Kidney (tissue), 14 donors: ENCODE results near the gene C22orf23. TPM values are rescaled to one million over a fixed set of nuclear protein-coding genes. Genes with fewer than 3 reads are reported as not detected.

ENCODE experiments used
- DNase-seq, 5 donors: peaks; one replicate each; pipeline ENCODE4 v3.0.0-alpha.2; 2013 to 2020
- FAIRE-seq: peaks from 2 replicates; lab custom pipeline; 2012; peaks lifted over from hg19 to GRCh38; lab: Jason Lieb, UNC
- H3K27ac ChIP-seq, 2 donors: one replicate each; pipeline ENCODE4 v1.7.0; 2013; ENCODE audit warnings: low read depth in 2 of 2, low read length in 2 of 2, inconsistent platforms in 1 of 2
- H3K27me3 ChIP-seq: one replicate; pipeline ENCODE4 v1.7.1; 2013; ENCODE audit warnings: low read length, inconsistent platforms; ENCODE audit not compliant: control insufficient read depth, insufficient read depth
- H3K36me3 ChIP-seq, 3 donors: one replicate each; pipeline versions ENCODE4 v1.7.0 to v1.7.1; 2013; ENCODE audit warnings: low read length in 3 of 3, control low read depth in 1 of 3, inconsistent platforms in 1 of 3; ENCODE audit not compliant: insufficient read depth in 3 of 3, control insufficient read depth in 2 of 3
- H3K4me1 ChIP-seq, 3 donors: one replicate each; pipeline versions ENCODE4 v1.7.0 to v1.7.1; 2013; ENCODE audit warnings: low read length in 3 of 3, inconsistent platforms in 1 of 3, low read depth in 1 of 3; ENCODE audit not compliant: control insufficient read depth in 2 of 3, insufficient read depth in 2 of 3
- H3K4me3 ChIP-seq, 3 donors: one replicate each; pipeline versions ENCODE4 v1.7.0 to v1.8.1; 2013; ENCODE audit warnings: low read length in 3 of 3, control low read depth in 1 of 3, inconsistent platforms in 1 of 3
- H3K9ac ChIP-seq, 3 donors: one replicate each; pipeline versions ENCODE4 v1.7.0 to v1.7.1; 2013; ENCODE audit warnings: low read length in 3 of 3, control low read depth in 1 of 3, inconsistent platforms in 1 of 3
- H3K9me3 ChIP-seq, 3 donors: one replicate each; pipeline versions ENCODE4 v1.7.0 to v1.7.1; 2013; ENCODE audit warnings: low read length in 3 of 3, control low read depth in 1 of 3, inconsistent platforms in 1 of 3; ENCODE audit not compliant: control insufficient read depth in 2 of 3, insufficient read depth in 1 of 3
- intact Hi-C: fragments of 100-400 bp; cut with DNase I; formaldehyde crosslinking; loops from one replicate; pipeline ENCODE4 v1.11.1; 2022
- polyA plus RNA-seq: library from polyadenylated mRNA; stranded (reverse); fragments of 350-450 nt; fragmentation: Illumina TruSeq; extraction: RNeasy Lipid Tissue Mini Kit (QIAGEN cat#74804); gene quantifications from one replicate; pipeline ENCODE4 v1.2.3, GENCODE V29; 2014; ENCODE audit warnings: low read depth, low replicate concordance; ENCODE audit not compliant: insufficient read depth
- total RNA-seq: library from RNA; stranded (reverse); fragmentation: NEBNext Ultra II Directional; extraction: Animal tissue kit (Norgen Biotek cat#: 25700); gene quantifications from one replicate; pipeline ENCODE4 v1.2.1, GENCODE V29; 2021
- TF ChIP-seq, protein P1 (sequence below): IDR thresholded peaks from 3 replicates; pipeline ENCODE4 v1.5.1; 2012; ENCODE audit warnings: mild to moderate bottlenecking, moderate library complexity, borderline replicate concordance; ENCODE audit not compliant: insufficient read depth; ENCODE audit errors: extremely low read depth
- donor health status: control.
- donor health status: control.
- donor health status: control.
- donor health status: control.
- donor health status: control.
- donor health status: DM: yes; HTN: yes; CAD: no.
- donor health status: Normal renal cell carcinoma (clear cell type).

Gene C22orf23
- total and polyA plus RNA-seq, 2 donors from 2014 or later, result 0.57 to 1.0 TPM

- Histone ChIP-seq H3K9ac (no peak overlapping the region), H3K27me3 (no peaks in the 10 kb centered on the region), H3K9me3 (no peaks in the 10 kb centered on the region), H3K36me3 (peaks cover 0 to 19% (median 10%) of the 10 kb centered on the region in 3 donors), H3K4me3 (no peak overlapping the region), H3K4me1 (peaks cover 0 to 3% (median 0%) of the 10 kb centered on the region in 3 donors), H3K27ac (no peak overlapping the region)
- intact Hi-C loops, result no loop called here
- FAIRE-seq, result no peak
- DNase-seq, result no peak
- TF ChIP-seq, protein P1, sequence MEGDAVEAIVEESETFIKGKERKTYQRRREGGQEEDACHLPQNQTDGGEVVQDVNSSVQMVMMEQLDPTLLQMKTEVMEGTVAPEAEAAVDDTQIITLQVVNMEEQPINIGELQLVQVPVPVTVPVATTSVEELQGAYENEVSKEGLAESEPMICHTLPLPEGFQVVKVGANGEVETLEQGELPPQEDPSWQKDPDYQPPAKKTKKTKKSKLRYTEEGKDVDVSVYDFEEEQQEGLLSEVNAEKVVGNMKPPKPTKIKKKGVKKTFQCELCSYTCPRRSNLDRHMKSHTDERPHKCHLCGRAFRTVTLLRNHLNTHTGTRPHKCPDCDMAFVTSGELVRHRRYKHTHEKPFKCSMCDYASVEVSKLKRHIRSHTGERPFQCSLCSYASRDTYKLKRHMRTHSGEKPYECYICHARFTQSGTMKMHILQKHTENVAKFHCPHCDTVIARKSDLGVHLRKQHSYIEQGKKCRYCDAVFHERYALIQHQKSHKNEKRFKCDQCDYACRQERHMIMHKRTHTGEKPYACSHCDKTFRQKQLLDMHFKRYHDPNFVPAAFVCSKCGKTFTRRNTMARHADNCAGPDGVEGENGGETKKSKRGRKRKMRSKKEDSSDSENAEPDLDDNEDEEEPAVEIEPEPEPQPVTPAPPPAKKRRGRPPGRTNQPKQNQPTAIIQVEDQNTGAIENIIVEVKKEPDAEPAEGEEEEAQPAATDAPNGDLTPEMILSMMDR, result no peak
Observed at GRCh38 chr22:37916311-37916710, 37.1 kb downstream of the C22orf23 start.

DNA sequence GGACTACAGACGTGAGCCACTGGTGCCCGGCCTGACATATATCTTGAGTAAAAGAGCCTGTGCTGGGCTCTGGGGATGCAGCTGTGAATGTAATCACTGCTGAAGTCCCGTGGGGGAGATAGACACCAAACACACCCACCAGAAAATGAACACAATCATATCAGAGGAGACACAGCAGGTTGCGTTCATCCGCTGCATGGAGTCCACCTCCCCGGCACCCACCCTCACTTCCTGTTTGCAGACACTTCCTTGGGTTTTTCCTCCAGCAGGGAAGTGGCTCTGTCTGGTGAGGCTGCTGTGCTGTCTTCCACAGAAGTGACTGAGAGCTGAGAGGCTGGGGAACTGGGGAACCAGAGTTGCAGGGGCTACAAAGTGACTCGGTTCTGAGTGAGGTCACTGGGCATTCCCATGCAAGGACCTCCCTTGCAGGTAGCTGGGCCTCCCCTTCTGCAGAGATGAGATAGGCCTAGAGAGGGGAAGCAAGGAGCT lies 40.1 kb downstream of the C22orf23 start:
- H3K4me1 ChIP-seq, result peaks cover 0 to 10% (median 0%) of the 10 kb centered on the region in 3 donors
- no peak overlapping the region for H3K9ac ChIP-seq
- peaks cover 0 to 13% (median 10%) of the 10 kb centered on the region in 3 donors for H3K36me3 ChIP-seq
- TF ChIP-seq, protein P1, result no peak
- H3K27ac ChIP-seq, result no peak overlapping the region
- no peaks in the 10 kb centered on the region for H3K27me3 ChIP-seq
- FAIRE-seq (no peak), DNase-seq (no peak)
- no peaks in the 10 kb centered on the region for H3K9me3 ChIP-seq
- H3K4me3 ChIP-seq, result no peak overlapping the region
- intact Hi-C loops, result no loop called here

- Histone ChIP-seq H3K4me3 (no peak overlapping the region), H3K9me3 (no peaks in the 10 kb centered on the region), H3K27ac (no peak overlapping the region), H3K27me3 (no peaks in the 10 kb centered on the region), H3K9ac (no peak overlapping the region), H3K36me3 (peaks cover 0 to 5% (median 5%) of the 10 kb centered on the region in 3 donors), H3K4me1 (peaks cover 0 to 16% (median 4%) of the 10 kb centered on the region in 3 donors)
- DNase-seq, result no peak
- no peak for FAIRE-seq
- intact Hi-C loops, result no loop called here
- TF ChIP-seq, protein P1, result no peak
Observed at GRCh38 chr22:37912171-37912570, 41.2 kb downstream of the C22orf23 start.

DNA sequence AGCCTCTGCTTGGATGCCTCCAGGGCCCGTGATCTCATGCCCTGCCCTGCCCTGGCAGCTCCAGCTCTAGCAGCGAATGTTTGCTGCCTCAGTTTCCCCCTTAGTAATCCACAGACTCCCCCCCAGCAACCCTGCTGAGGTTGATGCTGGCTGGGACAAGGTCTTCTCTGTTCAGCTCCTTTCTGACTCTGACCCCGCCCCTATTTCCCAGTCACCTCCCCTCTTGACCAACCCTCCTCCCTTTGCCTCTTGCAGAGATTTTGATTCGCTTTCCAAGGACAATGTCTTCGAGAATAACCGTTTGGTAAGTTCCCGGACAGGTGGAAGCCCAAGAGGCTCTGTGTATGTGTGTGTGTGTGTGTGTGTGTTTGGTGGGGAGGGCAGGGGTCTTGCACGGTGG lies 41.7 kb downstream of the C22orf23 start:
- Histone ChIP-seq H3K36me3 (peaks cover 0 to 5% (median 3%) of the 10 kb centered on the region in 3 donors), H3K9ac (no peak overlapping the region), H3K9me3 (no peaks in the 10 kb centered on the region), H3K4me1 (peaks cover 0 to 16% (median 4%) of the 10 kb centered on the region in 3 donors), H3K27me3 (no peaks in the 10 kb centered on the region), H3K4me3 (no peak overlapping the region), H3K27ac (peak overlapping the region in 1 of 2 donors; percentile 6)
- intact Hi-C loops, result no loop called here
- no peak for FAIRE-seq
- TF ChIP-seq, protein P1, result no peak
- DNase-seq, result no peak
